Osteoblast (primary cell): ENCODE measurements around the gene ACAP2. TPM values are rescaled to one million over a fixed set of nuclear protein-coding genes. Genes with fewer than 3 reads are reported as not detected.
"Not testable (repeated sequence)": the region's sequence is repeated elsewhere in the genome, so short reads cannot be mapped to it uniquely, and the experiment has no call there.

Experiments used
- DNase-seq: peaks from one replicate; pipeline ENCODE4 v3.0.0; 2011; ENCODE audit warnings: low spot score, mixed read lengths; ENCODE audit not compliant: insufficient read length; ENCODE audit errors: missing footprints
- H2AFZ ChIP-seq: 2 replicates; pipeline ENCODE4 v1.6.0; 2011; ENCODE audit warnings: mild to moderate bottlenecking, low read length
- H3K27ac ChIP-seq: 2 replicates; pipeline ENCODE4 v1.5.1; 2011; ENCODE audit warnings: mild to moderate bottlenecking, low read depth, low read length, moderate library complexity
- H3K27me3 ChIP-seq: 2 replicates; pipeline ENCODE4 v1.6.0; 2012; ENCODE audit warnings: mild to moderate bottlenecking, control low read depth, inconsistent platforms, low read length, moderate library complexity; ENCODE audit not compliant: insufficient read depth
- H3K36me3 ChIP-seq: 2 replicates; pipeline ENCODE4 v1.5.1; 2011; ENCODE audit warnings: mild to moderate bottlenecking, low read length, control low read depth, moderate library complexity; ENCODE audit not compliant: insufficient read depth
- H3K4me1 ChIP-seq: 2 replicates; pipeline ENCODE4 v1.5.1; 2011; ENCODE audit warnings: mild to moderate bottlenecking, low read length, control low read depth, moderate library complexity; ENCODE audit not compliant: insufficient read depth
- H3K4me2 ChIP-seq: 2 replicates; pipeline ENCODE4 v1.6.0; 2011; ENCODE audit warnings: mild to moderate bottlenecking, low read length; ENCODE audit not compliant: insufficient read depth
- H3K4me3 ChIP-seq: fragments of 200-600 bp; sonication (generic); 3 replicates; pipeline ENCODE4 v1.5.1; 2012; ENCODE audit warnings: mild to moderate bottlenecking, low read length, inconsistent platforms; ENCODE audit not compliant: insufficient read depth
- H3K79me2 ChIP-seq: 2 replicates; pipeline ENCODE4 v1.6.0; 2012; ENCODE audit warnings: mild to moderate bottlenecking, low read length, control low read depth, inconsistent platforms; ENCODE audit not compliant: insufficient read depth
- H3K9me3 ChIP-seq: 2 replicates; pipeline ENCODE4 v1.5.1; 2011; ENCODE audit warnings: low read depth, low read length, control low read depth
- H4K20me1 ChIP-seq: 2 replicates; pipeline ENCODE4 v1.6.0; 2012; ENCODE audit warnings: mild to moderate bottlenecking, low read length, control low read depth; ENCODE audit not compliant: insufficient read depth
- total RNA-seq: library from RNA; depleted of rRNA; stranded (reverse); fragments of >200 nt; gene quantifications from 2 replicates; pipeline ENCODE4 v1.2.3, GENCODE V29; 2012
- TF ChIP-seq, protein P1 (sequence below): IDR thresholded peaks from 2 replicates; pipeline ENCODE4 v1.5.1; 2011; ENCODE audit warnings: mild to moderate bottlenecking, low read depth, low read length, moderate library complexity; ENCODE audit errors: extremely low read depth

Gene ACAP2
- total RNA-seq, 1 donor = 121 TPM

DNA sequence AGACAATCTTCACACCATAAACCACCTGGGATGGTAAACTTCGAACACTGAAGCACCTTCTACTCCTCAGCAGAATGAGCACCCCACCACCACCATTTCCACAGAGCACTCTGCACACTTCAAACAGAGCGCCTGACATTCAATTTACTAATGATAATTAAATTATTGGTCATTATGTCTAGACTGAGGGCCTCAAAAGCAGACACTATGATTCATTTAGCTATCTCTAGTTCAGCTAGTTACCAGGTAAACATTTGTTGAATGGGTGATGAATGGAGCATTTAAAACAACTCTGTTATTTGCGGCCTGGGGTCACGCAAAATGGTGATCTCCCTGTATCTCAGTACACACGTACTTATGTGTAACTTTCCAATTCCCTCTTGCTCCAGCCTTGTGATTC lies 40.9 kb downstream of the ACAP2 start:
- H3K27ac ChIP-seq = no peak overlapping the region
- H3K36me3 ChIP-seq = no peaks in the 10 kb centered on the region
- H3K9me3 ChIP-seq = no peaks in the 10 kb centered on the region
- no peak overlapping the region for H3K4me3 ChIP-seq
- H3K27me3 ChIP-seq = no peaks in the 10 kb centered on the region
- H3K79me2 ChIP-seq = peaks cover 83% of the 10 kb centered on the region
- peaks cover 17% of the 10 kb centered on the region for H4K20me1 ChIP-seq
- TF ChIP-seq, protein P1, sequence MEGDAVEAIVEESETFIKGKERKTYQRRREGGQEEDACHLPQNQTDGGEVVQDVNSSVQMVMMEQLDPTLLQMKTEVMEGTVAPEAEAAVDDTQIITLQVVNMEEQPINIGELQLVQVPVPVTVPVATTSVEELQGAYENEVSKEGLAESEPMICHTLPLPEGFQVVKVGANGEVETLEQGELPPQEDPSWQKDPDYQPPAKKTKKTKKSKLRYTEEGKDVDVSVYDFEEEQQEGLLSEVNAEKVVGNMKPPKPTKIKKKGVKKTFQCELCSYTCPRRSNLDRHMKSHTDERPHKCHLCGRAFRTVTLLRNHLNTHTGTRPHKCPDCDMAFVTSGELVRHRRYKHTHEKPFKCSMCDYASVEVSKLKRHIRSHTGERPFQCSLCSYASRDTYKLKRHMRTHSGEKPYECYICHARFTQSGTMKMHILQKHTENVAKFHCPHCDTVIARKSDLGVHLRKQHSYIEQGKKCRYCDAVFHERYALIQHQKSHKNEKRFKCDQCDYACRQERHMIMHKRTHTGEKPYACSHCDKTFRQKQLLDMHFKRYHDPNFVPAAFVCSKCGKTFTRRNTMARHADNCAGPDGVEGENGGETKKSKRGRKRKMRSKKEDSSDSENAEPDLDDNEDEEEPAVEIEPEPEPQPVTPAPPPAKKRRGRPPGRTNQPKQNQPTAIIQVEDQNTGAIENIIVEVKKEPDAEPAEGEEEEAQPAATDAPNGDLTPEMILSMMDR = no peak
- H3K4me2 ChIP-seq = no peak overlapping the region
- no peak for DNase-seq
- peaks cover 4% of the 10 kb centered on the region for H3K4me1 ChIP-seq
- H2AFZ ChIP-seq = no peak overlapping the region

DNA sequence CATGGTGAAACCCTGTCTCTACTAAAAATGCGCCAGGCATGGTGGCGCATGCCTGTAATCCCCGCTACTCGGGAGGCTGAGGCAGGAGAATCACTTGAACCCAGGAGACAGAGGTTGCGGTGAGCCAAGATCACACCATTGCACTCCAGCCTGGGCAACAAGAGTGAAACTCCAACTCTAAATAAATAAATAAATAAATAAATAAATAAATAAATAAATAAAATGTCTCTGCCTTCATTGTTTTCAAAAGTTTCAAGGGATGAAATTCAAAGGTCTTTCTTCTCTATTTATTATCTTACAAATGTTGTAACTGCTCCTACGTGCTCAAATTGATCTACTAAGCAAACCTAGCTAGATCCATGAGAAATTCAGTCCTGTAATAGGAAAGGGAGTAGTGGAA lies 44.4 kb downstream of the ACAP2 start:
- H3K4me2 ChIP-seq, H3K27me3 ChIP-seq, H3K4me3 ChIP-seq, DNase-seq, H3K4me1 ChIP-seq, H2AFZ ChIP-seq, H3K9me3 ChIP-seq, H3K27ac ChIP-seq, H3K36me3 ChIP-seq: not testable (repeated sequence)
- Histone ChIP-seq H4K20me1 (peaks cover 14% of the 10 kb centered on the region), H3K79me2 (peaks cover 76% of the 10 kb centered on the region)

DNA sequence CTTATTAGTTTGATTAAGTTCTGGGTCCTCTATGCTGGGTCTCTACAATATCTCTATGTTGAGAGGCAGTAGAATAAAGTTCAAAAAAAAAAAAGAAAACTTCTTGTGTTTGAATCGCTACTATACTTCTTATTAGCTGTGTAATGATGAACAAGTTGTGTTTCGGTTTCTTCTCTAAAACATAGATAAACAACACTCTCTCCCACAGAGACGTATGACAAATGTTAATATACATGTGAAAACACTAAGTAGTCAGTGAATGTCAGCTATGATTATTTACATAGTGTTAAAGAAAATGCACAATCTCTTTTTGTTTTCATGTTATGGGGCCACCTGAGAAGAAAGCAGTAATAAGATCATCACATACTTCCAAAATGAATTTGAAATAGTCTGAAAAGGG lies 45.3 kb downstream of the ACAP2 start:
- TF ChIP-seq, protein P1 = no peak
- no peaks in the 10 kb centered on the region for H3K27me3 ChIP-seq
- no peak overlapping the region for H3K4me3 ChIP-seq
- H3K4me1 ChIP-seq = peaks cover 5% of the 10 kb centered on the region
- H2AFZ ChIP-seq = no peak overlapping the region
- no peaks in the 10 kb centered on the region for H3K36me3 ChIP-seq
- H3K79me2 ChIP-seq = peaks cover 76% of the 10 kb centered on the region
- no peaks in the 10 kb centered on the region for H3K9me3 ChIP-seq
- no peak overlapping the region for H3K27ac ChIP-seq
- peaks cover 17% of the 10 kb centered on the region for H4K20me1 ChIP-seq
- H3K4me2 ChIP-seq = no peak overlapping the region
- DNase-seq = no peak

DNA sequence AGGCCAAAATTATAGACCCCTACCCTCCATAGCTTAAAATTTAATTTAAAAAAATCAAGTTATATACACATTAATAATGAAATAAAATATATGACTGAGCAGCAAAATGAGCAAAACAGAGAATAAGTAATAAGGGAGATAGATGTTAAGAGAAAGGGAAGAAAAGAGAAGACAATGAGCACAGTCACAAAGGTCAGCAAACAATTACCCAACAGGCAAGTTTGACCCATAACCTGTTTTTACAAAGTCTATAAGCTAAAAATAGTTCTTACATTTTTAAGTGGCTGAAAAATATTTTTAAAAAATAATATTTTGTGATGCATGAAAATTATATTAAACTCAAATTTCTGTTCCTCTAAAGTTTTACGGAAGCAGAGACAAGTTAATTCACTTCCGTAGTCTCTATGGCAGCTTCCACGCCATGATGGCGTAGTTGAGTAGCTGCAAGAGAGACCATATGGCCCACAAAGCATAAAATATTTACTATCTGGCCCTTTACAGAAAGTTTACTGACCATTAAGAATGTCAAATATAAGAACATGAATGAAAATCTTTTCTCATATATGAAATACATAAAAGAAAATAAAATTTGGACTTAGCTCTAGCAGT lies 47.5 kb downstream of the ACAP2 start:
- Histone ChIP-seq H3K27me3 (no peaks in the 10 kb centered on the region), H3K9me3 (no peaks in the 10 kb centered on the region), H3K36me3 (no peaks in the 10 kb centered on the region), H3K27ac (no peak overlapping the region), H2AFZ (no peak overlapping the region), H4K20me1 (peaks cover 17% of the 10 kb centered on the region), H3K4me2 (no peak overlapping the region), H3K4me3 (no peak overlapping the region), H3K4me1 (peaks cover 5% of the 10 kb centered on the region), H3K79me2 (peaks cover 55% of the 10 kb centered on the region)
- TF ChIP-seq, protein P1 = no peak
- DNase-seq = no peak
